PFSK-1 (cell line): ENCODE measurements around the gene POC1A.

Source experiments
- FOXP2 ChIP-seq: optimal IDR thresholded peaks from 2 replicates; pipeline ENCODE3; 2011; ENCODE audit warnings: borderline replicate concordance, control low read depth, inconsistent platforms; ENCODE audit not compliant: insufficient read depth; ENCODE audit errors: extremely low read length, extremely low read depth
- POLR2AphosphoS5 ChIP-seq: IDR thresholded peaks from 2 replicates; pipeline ENCODE4 v1.6.1; 2012; ENCODE audit warnings: low read depth, mild to moderate bottlenecking, control low read depth, low read length, moderate library complexity
- SIN3A ChIP-seq: IDR thresholded peaks from 2 replicates; pipeline ENCODE4 v1.6.1; 2012; ENCODE audit warnings: mild to moderate bottlenecking, low read length, moderate library complexity, borderline replicate concordance; ENCODE audit not compliant: insufficient read depth
- TAF1 ChIP-seq: IDR thresholded peaks from 2 replicates; pipeline ENCODE4 v1.6.1; 2012; ENCODE audit warnings: low read length, control low read depth, borderline replicate concordance; ENCODE audit not compliant: insufficient read depth
- TF ChIP-seq, protein P1 (sequence below), 2 experiments: IDR thresholded peaks; 2 replicates each; pipeline versions ENCODE4 v1.6.1 to v1.8.0; 2011 to 2012; ENCODE audit warnings: low read depth in 2 of 2, low read length in 2 of 2, control low read depth in 1 of 2, inconsistent platforms in 1 of 2, mild to moderate bottlenecking in 1 of 2, moderate library complexity in 1 of 2; ENCODE audit not compliant: insufficient read depth in 1 of 2

Gene POC1A

DNA sequence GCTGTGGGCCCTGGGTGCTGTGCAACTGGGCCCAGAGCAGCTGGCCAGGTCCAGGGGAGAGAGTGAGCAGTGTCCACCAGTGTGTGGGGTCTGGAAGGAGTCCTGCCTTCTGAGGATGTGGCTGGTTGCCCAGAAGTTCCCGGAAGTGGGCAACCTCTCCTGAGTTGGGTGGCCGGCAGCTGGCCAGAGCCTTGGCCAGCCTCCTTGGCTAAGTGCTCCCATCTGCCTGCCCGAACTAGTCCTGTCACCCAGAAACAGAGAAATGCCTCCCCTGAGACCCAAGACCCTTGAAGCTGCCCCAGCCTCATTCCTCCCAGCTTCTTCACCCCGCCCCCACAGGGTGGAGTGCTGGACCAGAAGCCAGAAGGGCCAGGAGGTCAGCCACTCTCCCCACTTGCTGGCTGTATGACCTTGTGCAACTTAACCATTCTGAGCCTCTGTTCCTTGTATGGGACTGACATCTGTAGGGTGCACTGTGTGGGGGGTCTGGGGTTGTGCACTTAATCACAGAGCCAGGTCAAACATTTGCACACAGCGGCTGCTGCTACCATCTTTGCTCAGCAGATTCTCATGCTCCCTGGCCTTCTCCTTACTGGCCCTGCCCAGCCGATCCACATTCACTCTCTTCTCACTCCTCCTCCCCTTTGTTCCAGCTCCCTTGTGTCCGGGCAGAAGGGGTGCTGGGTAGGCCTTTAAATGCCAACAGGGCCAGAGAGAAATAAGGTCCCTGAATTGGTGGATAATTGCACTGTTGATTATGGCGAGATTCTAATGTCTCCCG lies 36.3 kb upstream of the POC1A start:
- TF ChIP-seq POLR2AphosphoS5, result no peak
- no peak for TF ChIP-seq TAF1
- TF ChIP-seq, protein P1, sequence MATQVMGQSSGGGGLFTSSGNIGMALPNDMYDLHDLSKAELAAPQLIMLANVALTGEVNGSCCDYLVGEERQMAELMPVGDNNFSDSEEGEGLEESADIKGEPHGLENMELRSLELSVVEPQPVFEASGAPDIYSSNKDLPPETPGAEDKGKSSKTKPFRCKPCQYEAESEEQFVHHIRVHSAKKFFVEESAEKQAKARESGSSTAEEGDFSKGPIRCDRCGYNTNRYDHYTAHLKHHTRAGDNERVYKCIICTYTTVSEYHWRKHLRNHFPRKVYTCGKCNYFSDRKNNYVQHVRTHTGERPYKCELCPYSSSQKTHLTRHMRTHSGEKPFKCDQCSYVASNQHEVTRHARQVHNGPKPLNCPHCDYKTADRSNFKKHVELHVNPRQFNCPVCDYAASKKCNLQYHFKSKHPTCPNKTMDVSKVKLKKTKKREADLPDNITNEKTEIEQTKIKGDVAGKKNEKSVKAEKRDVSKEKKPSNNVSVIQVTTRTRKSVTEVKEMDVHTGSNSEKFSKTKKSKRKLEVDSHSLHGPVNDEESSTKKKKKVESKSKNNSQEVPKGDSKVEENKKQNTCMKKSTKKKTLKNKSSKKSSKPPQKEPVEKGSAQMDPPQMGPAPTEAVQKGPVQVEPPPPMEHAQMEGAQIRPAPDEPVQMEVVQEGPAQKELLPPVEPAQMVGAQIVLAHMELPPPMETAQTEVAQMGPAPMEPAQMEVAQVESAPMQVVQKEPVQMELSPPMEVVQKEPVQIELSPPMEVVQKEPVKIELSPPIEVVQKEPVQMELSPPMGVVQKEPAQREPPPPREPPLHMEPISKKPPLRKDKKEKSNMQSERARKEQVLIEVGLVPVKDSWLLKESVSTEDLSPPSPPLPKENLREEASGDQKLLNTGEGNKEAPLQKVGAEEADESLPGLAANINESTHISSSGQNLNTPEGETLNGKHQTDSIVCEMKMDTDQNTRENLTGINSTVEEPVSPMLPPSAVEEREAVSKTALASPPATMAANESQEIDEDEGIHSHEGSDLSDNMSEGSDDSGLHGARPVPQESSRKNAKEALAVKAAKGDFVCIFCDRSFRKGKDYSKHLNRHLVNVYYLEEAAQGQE (IDR thresholded peaks at IDR 0.05; ENCODE audit: insufficient read depth in 1 of 2, low read depth in 2 of 2, low read length in 2 of 2), result no peak
- no peak for TF ChIP-seq FOXP2
- TF ChIP-seq SIN3A, result no peak

DNA sequence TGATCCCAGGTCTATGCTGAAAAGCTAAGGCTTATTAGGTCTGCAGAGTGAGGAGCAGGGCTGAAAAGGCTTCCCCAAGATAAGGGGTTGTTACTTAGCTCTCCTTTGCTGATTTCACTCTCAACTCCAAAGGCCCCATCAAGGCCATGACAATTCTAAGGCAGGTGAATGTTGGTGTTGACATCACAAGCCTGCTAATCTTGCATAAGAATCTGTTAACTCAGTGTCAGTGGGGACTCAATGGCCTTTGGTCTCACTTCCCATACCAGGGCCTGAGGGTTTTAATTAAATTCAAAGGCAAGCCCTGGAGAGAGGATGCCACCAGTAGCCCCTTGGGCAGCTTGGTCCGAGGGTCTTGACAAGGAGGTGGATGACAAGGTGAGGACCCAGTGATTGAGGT lies 34.3 kb upstream of the POC1A start:
- TF ChIP-seq FOXP2 (no peak), TAF1 (no peak), POLR2AphosphoS5 (no peak), SIN3A (no peak)
- TF ChIP-seq, protein P1 (IDR thresholded peaks at IDR 0.05; ENCODE audit: insufficient read depth in 1 of 2, low read depth in 2 of 2, low read length in 2 of 2), result no peak

DNA sequence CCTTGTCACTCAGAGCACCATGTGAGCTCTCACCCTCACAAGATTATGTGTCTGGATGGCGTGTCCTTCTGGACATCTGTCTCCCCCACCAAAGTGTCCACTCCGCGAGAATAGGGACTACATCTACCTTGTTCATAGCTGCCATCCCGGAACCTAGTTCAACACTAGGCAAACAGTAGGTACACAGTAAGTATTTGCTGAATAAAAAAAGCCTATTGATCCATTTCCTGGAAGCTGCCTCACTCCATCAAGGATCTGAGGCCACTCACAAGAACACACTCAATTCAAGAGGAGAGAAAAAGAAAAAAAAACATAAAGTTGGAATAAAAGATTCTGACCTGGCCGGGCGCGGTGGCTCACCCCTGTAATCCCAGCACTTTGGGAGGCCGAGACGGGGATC lies 32.5 kb upstream of the POC1A start:
- TF ChIP-seq, protein P1 (IDR thresholded peaks at IDR 0.05; ENCODE audit: insufficient read depth in 1 of 2, low read depth in 2 of 2, low read length in 2 of 2), result no peak
- TF ChIP-seq TAF1 (no peak), FOXP2 (no peak), POLR2AphosphoS5 (no peak)

DNA sequence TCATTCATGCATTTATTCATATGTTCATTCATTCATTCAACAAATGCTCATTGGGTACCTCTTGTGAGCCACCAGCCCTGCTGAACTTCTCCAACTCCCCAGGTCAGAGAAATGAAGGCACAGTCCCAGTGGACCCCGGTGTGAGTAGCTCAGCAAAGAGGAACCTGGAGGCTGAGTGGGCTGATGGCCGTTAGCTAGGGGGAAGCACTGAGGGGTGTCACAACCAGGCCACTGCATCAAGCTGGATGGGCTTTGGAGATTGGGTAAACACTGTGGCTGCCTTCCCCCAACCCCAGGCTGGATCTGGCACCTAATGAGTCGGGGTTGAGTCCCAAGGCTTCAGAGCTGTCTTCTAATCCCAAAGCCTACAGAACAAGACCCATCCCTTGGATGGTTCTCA lies 31.6 kb upstream of the POC1A start:
- no peak for TF ChIP-seq SIN3A
- TF ChIP-seq TAF1, result no peak
- no peak for TF ChIP-seq FOXP2
- TF ChIP-seq, protein P1 (IDR thresholded peaks at IDR 0.05; ENCODE audit: insufficient read depth in 1 of 2, low read depth in 2 of 2, low read length in 2 of 2), result no peak
- TF ChIP-seq POLR2AphosphoS5, result no peak
